ENCODE data around the gene RRAS. TPM values are rescaled to one million over a fixed set of nuclear protein-coding genes. Genes with fewer than 3 reads are reported as not detected.

The RRAS gene
- total RNA-seq, 4 donors from 2014 or later: 31.8 to 97.6 (median 58.2) TPM

- Histone ChIP-seq H3K4me3 (no peak overlapping the region), H3K27me3 (no peaks in the 10 kb centered on the region), H3K4me1 (peaks cover 13 to 23% (median 19%) of the 10 kb centered on the region in 4 donors), H3K9me3 (no peaks in the 10 kb centered on the region), H3K27ac (no peak overlapping the region), H3K36me3 (peaks cover 0 to 44% (median 16%) of the 10 kb centered on the region in 4 donors)
- intact Hi-C loops (cut with DNase I; ENCODE audit: low total_unique reads) (no loop called here), in situ Hi-C loops (cut with MboI; ENCODE audit: low pct_ligation_motif_present in 1 of 4, low pct_unique_long_range_greater_than_20kb in 1 of 4, low sequenced_read_pairs in 3 of 4) (no loop called here)
- TF ChIP-seq POLR2AphosphoS5 (IDR thresholded peaks at IDR 0.05) (no peak), CTCF (IDR thresholded peaks at IDR 0.05) (no peak), POLR2A (IDR thresholded peaks at IDR 0.05) (no peak), EP300 (IDR thresholded peaks at IDR 0.05; ENCODE audit: low read depth) (no peak)
- DNase-seq: no peak
- 97% methylated on average over 53 of the region's 65 CpGs; no CpG with 5 or more reads in 1 of the 2 donors for WGBS, 2 donors (ENCODE audit: low coverage in 1 of 2)
These were observed 42.8 kb downstream of the RRAS start for GRCh38 chr19:49596954-49597702.

- WGBS, 2 donors (ENCODE audit: low coverage in 1 of 2): 92% methylated on average over 15 of the region's 15 CpGs; no CpG with 5 or more reads in 1 of the 2 donors
- TF ChIP-seq POLR2AphosphoS5 (IDR thresholded peaks at IDR 0.05): no peak
- TF ChIP-seq POLR2A (IDR thresholded peaks at IDR 0.05): no peak
- TF ChIP-seq CTCF (IDR thresholded peaks at IDR 0.05): no peak
- TF ChIP-seq EP300 (IDR thresholded peaks at IDR 0.05; ENCODE audit: low read depth): no peak
- no peaks in the 10 kb centered on the region for H3K27me3 ChIP-seq
- no peak for DNase-seq
- H3K4me3 ChIP-seq: no peak overlapping the region
- H3K36me3 ChIP-seq: peaks cover 0 to 44% (median 16%) of the 10 kb centered on the region in 4 donors
- H3K4me1 ChIP-seq: peaks cover 13 to 27% (median 20%) of the 10 kb centered on the region in 4 donors
- in situ Hi-C loops (cut with MboI; ENCODE audit: low pct_ligation_motif_present in 1 of 4, low pct_unique_long_range_greater_than_20kb in 1 of 4, low sequenced_read_pairs in 3 of 4) (no loop called here), intact Hi-C loops (cut with DNase I; ENCODE audit: low total_unique reads) (no loop called here)
- H3K9me3 ChIP-seq: no peaks in the 10 kb centered on the region
- H3K27ac ChIP-seq: no peak overlapping the region
These were observed 43.5 kb downstream of the RRAS start for GRCh38 chr19:49596407-49596806.

GRCh38 chr19:49595819-49596404, 44.0 kb downstream of the RRAS start:
- WGBS, 2 donors (ENCODE audit: low coverage in 1 of 2): 94% methylated on average over 23 of the region's 32 CpGs; no CpG with 5 or more reads in 1 of the 2 donors
- H3K9me3 ChIP-seq: no peaks in the 10 kb centered on the region
- H3K27me3 ChIP-seq: no peaks in the 10 kb centered on the region
- H3K36me3 ChIP-seq: peaks cover 0 to 40% (median 16%) of the 10 kb centered on the region in 4 donors
- TF ChIP-seq CTCF (IDR thresholded peaks at IDR 0.05) (no peak), EP300 (IDR thresholded peaks at IDR 0.05; ENCODE audit: low read depth) (no peak), POLR2A (IDR thresholded peaks at IDR 0.05) (no peak), POLR2AphosphoS5 (IDR thresholded peaks at IDR 0.05) (no peak)
- H3K27ac ChIP-seq: no peak overlapping the region
- in situ Hi-C loops (cut with MboI; ENCODE audit: low pct_ligation_motif_present in 1 of 4, low pct_unique_long_range_greater_than_20kb in 1 of 4, low sequenced_read_pairs in 3 of 4): no loop called here
- no peak overlapping the region for H3K4me3 ChIP-seq
- H3K4me1 ChIP-seq: peaks cover 13 to 27% (median 20%) of the 10 kb centered on the region in 4 donors
- no peak for DNase-seq
- intact Hi-C loops (cut with DNase I; ENCODE audit: low total_unique reads): no loop called here

DNA sequence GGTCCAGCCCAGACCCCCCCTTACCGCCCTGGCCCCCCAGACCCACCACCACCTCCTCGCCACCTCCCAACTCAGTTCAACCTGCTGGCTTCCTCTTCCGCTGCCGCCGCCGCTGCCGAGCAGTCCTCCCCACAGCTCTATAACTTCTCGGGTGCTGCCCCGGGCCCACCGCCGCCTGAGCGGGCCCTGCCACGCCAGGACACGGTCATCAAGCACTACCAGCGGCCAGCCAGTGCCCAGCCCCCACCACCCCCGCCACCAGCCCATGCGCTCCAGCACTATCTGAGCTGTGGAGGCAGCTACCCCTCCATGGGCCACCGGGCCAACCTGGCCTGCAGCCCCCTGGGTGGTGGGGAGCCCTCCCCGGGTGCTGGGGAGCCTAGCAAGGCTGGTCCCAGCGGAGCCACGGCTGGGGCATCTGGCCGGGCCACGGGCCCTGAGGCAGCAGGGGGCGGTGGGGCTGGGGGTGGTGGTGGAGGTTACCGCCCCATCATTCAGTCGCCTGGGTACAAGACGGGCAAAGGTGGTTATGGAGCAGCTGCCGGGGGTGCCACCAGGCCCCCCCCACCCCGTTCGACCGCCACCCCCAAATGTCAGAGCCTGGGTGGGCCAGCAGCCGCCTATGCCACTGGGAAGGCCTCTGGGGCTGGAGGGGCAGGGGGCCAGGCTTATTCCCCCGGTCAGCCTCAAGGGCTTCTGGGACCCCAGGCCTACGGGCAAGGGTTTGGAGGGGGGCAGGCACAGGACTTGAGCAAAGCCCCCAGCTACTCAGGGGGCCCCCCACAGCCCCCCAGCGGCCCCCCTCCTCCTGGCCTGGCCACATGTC, 44.7 kb downstream of the RRAS start:
- Histone ChIP-seq H3K4me1 (peaks cover 13 to 27% (median 20%) of the 10 kb centered on the region in 4 donors), H3K36me3 (peaks cover 0 to 39% (median 16%) of the 10 kb centered on the region in 4 donors), H3K9me3 (no peaks in the 10 kb centered on the region), H3K27me3 (no peaks in the 10 kb centered on the region), H3K27ac (no peak overlapping the region), H3K4me3 (no peak overlapping the region)
- TF ChIP-seq POLR2AphosphoS5 (IDR thresholded peaks at IDR 0.05): no peak
- no peak for TF ChIP-seq POLR2A (IDR thresholded peaks at IDR 0.05)
- TF ChIP-seq CTCF (IDR thresholded peaks at IDR 0.05): no peak
- no peak for TF ChIP-seq EP300 (IDR thresholded peaks at IDR 0.05; ENCODE audit: low read depth)
- 86% methylated on average over 26 of the region's 35 CpGs; no CpG with 5 or more reads in 1 of the 2 donors for WGBS, 2 donors (ENCODE audit: low coverage in 1 of 2)
- intact Hi-C loops (cut with DNase I; ENCODE audit: low total_unique reads): loop anchor here (5.0 kb wide), 1 partner anchor 42 kb away; no protein-coding TSS in a partner anchor
- in situ Hi-C loops (cut with MboI; ENCODE audit: low pct_ligation_motif_present in 1 of 4, low pct_unique_long_range_greater_than_20kb in 1 of 4, low sequenced_read_pairs in 3 of 4): no loop called here
- no peak for DNase-seq
